ENCODE measurements around the gene MTRR.

MTRR gene

DNA sequence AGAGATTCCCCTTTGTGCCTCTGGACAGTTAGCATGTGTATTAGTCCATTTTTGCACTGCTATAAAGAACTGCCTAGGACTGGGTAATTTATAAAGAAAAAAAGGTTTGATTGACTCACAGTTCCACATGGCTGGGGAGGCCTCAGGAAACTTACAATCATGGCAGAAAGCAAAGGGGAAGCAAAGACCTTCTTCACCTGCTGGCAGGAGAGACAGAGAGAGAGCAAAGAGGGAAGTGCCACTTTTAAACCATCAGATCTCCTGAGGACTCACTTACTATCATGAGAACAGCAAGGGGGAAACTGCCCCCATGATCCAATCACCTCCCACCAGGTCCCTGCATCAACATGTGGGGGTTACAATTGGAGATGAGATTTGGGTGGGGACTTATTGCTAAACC lies 24.0 kb upstream of the MTRR start:
- FAIRE-seq (no peak), DNase-seq (ENCODE audit: insufficient read length, low spot score) (no peak)
- TF ChIP-seq POU2F2 (IDR thresholded peaks at IDR 0.05; ENCODE audit: low read depth, low read length) (no peak), POLR2A (IDR thresholded peaks at IDR 0.05; ENCODE audit: low read depth, low read length) (no peak), PAX5 (IDR thresholded peaks at IDR 0.05; ENCODE audit: insufficient read depth, low read length, severe bottlenecking) (no peak), TAF1 (IDR thresholded peaks at IDR 0.05; ENCODE audit: low read depth, low read length) (no peak), SPI1 (IDR thresholded peaks at IDR 0.05; ENCODE audit: low read depth, low read length) (no peak), POLR2AphosphoS5 (IDR thresholded peaks at IDR 0.05; ENCODE audit: low read depth, low read length) (no peak)

- TF ChIP-seq POLR2A (IDR thresholded peaks at IDR 0.05; ENCODE audit: low read depth, low read length) (no peak), POU2F2 (IDR thresholded peaks at IDR 0.05; ENCODE audit: low read depth, low read length) (no peak), SPI1 (IDR thresholded peaks at IDR 0.05; ENCODE audit: low read depth, low read length) (no peak), TAF1 (IDR thresholded peaks at IDR 0.05; ENCODE audit: low read depth, low read length) (no peak), POLR2AphosphoS5 (IDR thresholded peaks at IDR 0.05; ENCODE audit: low read depth, low read length) (no peak), PAX5 (IDR thresholded peaks at IDR 0.05; ENCODE audit: insufficient read depth, low read length, severe bottlenecking) (no peak)
- FAIRE-seq (no peak), DNase-seq (ENCODE audit: insufficient read length, low spot score) (no peak)
These were observed 23.4 kb upstream of the MTRR start for GRCh38 chr5:7845557-7845956.

DNA sequence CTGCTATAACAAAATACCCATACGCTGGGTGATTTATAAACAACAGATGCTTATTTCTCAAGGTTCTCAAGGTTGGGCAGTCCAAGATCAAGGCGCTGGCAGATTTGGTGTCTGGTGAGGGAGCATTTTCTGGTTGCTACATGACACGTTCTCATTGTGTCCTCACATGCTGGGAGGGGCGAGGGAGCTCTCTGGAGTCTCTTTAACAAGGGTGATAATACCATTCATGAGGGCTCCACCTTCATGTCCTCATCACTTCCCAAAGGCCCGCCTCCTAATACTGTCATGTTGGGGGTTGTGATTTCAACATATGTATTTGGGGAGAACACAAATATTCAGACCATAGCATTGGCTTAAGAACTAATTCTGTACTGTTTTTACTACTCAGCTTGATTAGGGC lies 22.6 kb upstream of the MTRR start:
- TF ChIP-seq PAX5 (IDR thresholded peaks at IDR 0.05; ENCODE audit: insufficient read depth, low read length, severe bottlenecking) (no peak), TAF1 (IDR thresholded peaks at IDR 0.05; ENCODE audit: low read depth, low read length) (no peak), POLR2AphosphoS5 (IDR thresholded peaks at IDR 0.05; ENCODE audit: low read depth, low read length) (no peak), SPI1 (IDR thresholded peaks at IDR 0.05; ENCODE audit: low read depth, low read length) (no peak), POLR2A (IDR thresholded peaks at IDR 0.05; ENCODE audit: low read depth, low read length) (no peak)
- DNase-seq (ENCODE audit: insufficient read length, low spot score) (no peak), FAIRE-seq (no peak)

- no peak for DNase-seq (ENCODE audit: insufficient read length, low spot score)
- no peak for FAIRE-seq
- TF ChIP-seq TAF1 (IDR thresholded peaks at IDR 0.05; ENCODE audit: low read depth, low read length) (no peak), SPI1 (IDR thresholded peaks at IDR 0.05; ENCODE audit: low read depth, low read length) (no peak), PAX5 (IDR thresholded peaks at IDR 0.05; ENCODE audit: insufficient read depth, low read length, severe bottlenecking) (no peak), POLR2AphosphoS5 (IDR thresholded peaks at IDR 0.05; ENCODE audit: low read depth, low read length) (no peak), POLR2A (IDR thresholded peaks at IDR 0.05; ENCODE audit: low read depth, low read length) (no peak), POU2F2 (IDR thresholded peaks at IDR 0.05; ENCODE audit: low read depth, low read length) (no peak)
These were observed 20.7 kb upstream of the MTRR start for GRCh38 chr5:7848296-7848695.

DNA sequence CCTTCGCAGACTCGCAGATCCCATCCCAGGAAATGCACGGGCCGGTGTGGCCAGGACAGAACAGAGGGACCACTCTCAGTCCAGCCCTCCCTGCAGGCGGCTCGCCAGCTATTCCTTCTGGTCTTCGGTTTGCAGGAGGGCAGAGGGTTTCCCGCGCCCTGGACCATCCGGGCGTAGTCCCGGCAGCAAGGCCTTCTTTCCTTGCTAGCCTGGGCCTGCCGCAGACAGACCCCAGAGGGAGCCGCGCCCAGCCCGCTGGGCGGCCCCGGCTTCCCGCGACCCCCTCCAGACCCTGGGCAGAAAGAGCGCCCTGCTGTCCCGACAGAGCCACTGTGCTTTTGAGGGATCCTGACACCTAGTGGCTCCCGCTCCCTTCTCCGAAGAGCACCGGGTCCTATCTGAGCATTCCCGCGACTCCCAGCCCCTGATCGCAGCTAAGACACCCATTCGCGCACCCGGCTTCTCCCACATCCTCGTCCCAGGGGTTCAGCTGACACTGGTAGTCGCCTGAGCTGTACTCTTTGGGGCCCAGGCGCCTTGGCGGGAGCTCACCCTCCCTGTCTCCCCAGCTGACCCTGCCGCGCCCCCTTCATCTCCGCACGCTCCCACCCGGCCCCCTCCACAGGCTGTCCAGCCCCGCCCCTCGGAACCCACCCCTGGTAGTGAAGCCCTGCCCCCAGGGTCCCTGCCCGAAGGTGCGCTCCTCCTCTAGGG lies 19.1 kb upstream of the MTRR start:
- TF ChIP-seq POU2F2 (IDR thresholded peaks at IDR 0.05; ENCODE audit: low read depth, low read length) = no peak
- no peak for TF ChIP-seq SPI1 (IDR thresholded peaks at IDR 0.05; ENCODE audit: low read depth, low read length)
- no peak for TF ChIP-seq POLR2AphosphoS5 (IDR thresholded peaks at IDR 0.05; ENCODE audit: low read depth, low read length)
- TF ChIP-seq TAF1 (IDR thresholded peaks at IDR 0.05; ENCODE audit: low read depth, low read length) = no peak
- no peak for TF ChIP-seq POLR2A (IDR thresholded peaks at IDR 0.05; ENCODE audit: low read depth, low read length)
- TF ChIP-seq PAX5 (IDR thresholded peaks at IDR 0.05; ENCODE audit: insufficient read depth, low read length, severe bottlenecking) = no peak
- no peak for DNase-seq (ENCODE audit: insufficient read length, low spot score)
- FAIRE-seq = no peak

DNA sequence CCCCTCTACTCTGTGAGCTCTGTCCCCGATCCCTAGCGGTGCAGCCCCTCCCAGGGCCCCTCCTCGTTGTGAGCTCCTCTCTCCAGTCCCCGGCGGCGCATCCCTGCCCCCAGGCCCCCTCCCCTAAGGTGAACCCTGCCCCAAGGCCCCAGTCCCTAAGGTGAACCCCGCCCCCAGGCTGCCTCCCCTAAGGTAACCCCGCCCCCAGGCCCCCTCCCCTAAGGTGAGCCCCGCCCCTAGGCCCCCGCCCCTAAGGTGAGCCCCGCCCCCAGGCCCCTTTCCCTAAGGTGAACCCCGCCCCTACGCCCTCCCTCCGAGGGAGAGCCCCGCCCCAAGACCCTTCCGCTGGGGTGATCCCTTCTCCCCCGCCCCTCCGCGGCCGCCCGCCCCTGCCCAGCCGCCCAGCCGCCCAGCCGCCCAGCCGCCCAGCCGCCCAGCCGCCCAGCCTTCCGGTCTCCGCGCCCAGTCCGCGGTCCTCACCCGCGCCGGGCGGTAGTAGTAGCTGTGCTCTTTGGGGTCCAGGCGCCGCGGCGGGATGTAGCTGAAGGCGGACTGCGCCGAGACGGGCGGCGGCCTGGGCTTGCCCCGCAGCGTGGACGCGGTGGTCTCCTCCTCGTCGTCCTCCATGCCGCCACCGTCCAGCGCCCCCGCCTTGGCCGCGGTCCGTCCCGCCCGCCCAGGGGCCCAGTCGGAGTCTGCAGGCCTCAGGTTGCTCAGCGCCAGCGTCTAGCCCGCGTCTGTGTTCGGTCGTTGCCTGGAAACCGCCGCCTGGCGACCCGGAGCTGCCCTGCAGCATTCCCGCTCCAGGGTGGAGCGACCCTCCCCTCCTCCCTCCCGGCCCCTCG lies 18.3 kb upstream of the MTRR start, which contains the start of gene CFAP90:
CFAP90 (minus strand) TSS at position 739 of the 845 bp plus-strand sequence; CDS start at position 627, 112 bp downstream.
- TF ChIP-seq POU2F2 (IDR thresholded peaks at IDR 0.05; ENCODE audit: low read depth, low read length) = no peak
- TF ChIP-seq PAX5 (IDR thresholded peaks at IDR 0.05; ENCODE audit: insufficient read depth, low read length, severe bottlenecking) = no peak
- TF ChIP-seq POLR2AphosphoS5 (IDR thresholded peaks at IDR 0.05; ENCODE audit: low read depth, low read length) = no peak
- TF ChIP-seq SPI1 (IDR thresholded peaks at IDR 0.05; ENCODE audit: low read depth, low read length) = no peak
- no peak for TF ChIP-seq POLR2A (IDR thresholded peaks at IDR 0.05; ENCODE audit: low read depth, low read length)
- TF ChIP-seq TAF1 (IDR thresholded peaks at IDR 0.05; ENCODE audit: low read depth, low read length) = no peak
- no peak for FAIRE-seq
- no peak for DNase-seq (ENCODE audit: insufficient read length, low spot score)

GRCh38 chr5:7851240-7851592 lies 17.7 kb upstream of the MTRR start:
- DNase-seq (ENCODE audit: insufficient read length, low spot score) (no peak), FAIRE-seq (no peak)
- TF ChIP-seq POLR2A (IDR thresholded peaks at IDR 0.05; ENCODE audit: low read depth, low read length) (no peak), SPI1 (IDR thresholded peaks at IDR 0.05; ENCODE audit: low read depth, low read length) (no peak), POLR2AphosphoS5 (IDR thresholded peaks at IDR 0.05; ENCODE audit: low read depth, low read length) (no peak), POU2F2 (IDR thresholded peaks at IDR 0.05; ENCODE audit: low read depth, low read length) (no peak), TAF1 (IDR thresholded peaks at IDR 0.05; ENCODE audit: low read depth, low read length) (no peak), PAX5 (IDR thresholded peaks at IDR 0.05; ENCODE audit: insufficient read depth, low read length, severe bottlenecking) (no peak)

DNA sequence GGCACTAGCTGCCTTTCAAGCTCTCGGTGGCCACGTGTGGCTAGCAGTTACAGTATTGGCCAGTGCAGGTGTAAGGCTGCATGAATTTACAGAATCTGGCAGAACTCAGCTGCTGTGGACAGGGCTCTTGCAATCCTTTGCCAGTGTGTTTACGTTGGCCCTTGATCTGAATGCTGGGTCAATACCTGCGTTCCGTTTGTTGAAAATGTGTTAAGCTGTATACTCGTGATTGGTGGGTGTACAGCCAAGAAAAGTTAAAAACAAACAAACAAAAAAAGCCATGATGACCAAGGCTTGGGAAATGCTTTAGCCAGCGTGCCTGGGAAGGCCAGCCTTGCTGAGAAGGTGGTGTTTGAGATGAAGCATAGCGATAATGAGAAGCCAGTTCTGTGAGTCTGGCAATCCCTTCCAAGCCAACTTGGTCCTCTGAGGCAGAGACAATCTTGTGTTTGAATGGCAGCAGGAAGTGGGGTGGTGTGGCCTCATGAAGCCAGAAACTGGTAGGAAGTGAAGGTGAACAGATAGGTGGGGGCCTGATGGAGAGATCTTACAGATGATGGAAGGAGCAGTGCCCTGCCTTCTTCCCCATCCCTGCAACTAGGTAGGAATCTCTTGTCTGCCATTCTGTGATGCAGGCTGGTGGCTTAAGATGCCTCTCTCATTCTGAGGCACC lies 17.2 kb upstream of the MTRR start:
- no peak for FAIRE-seq

DNA sequence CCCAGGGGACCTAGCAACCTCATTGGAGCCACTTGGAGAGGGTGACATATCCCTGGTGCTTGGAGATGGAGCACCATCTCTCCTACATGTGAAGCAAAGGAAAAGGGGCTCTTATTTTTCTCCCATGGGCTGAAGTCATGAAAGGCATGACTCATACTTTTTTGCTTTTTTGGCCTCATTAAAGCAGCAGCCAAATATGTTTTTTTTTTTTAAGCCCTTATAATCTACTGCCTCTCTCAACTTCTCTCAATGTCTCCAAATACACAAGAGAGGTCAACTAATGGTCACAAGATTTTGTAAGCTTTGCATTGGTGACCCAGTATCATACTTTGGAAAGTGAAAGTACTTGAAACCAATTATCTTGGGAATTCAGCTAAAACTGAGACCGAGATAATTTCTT lies 16.4 kb upstream of the MTRR start:
- TF ChIP-seq TAF1 (IDR thresholded peaks at IDR 0.05; ENCODE audit: low read depth, low read length) (no peak), POLR2A (IDR thresholded peaks at IDR 0.05; ENCODE audit: low read depth, low read length) (no peak), POLR2AphosphoS5 (IDR thresholded peaks at IDR 0.05; ENCODE audit: low read depth, low read length) (no peak), SPI1 (IDR thresholded peaks at IDR 0.05; ENCODE audit: low read depth, low read length) (no peak), POU2F2 (IDR thresholded peaks at IDR 0.05; ENCODE audit: low read depth, low read length) (no peak), PAX5 (IDR thresholded peaks at IDR 0.05; ENCODE audit: insufficient read depth, low read length, severe bottlenecking) (no peak)
- DNase-seq (ENCODE audit: insufficient read length, low spot score) = no peak
- FAIRE-seq = no peak

More for the DNA sequence above, 17.2 kb upstream of the MTRR start:
- no peak for TF ChIP-seq TAF1 (IDR thresholded peaks at IDR 0.05; ENCODE audit: low read depth, low read length)
- no peak for DNase-seq (ENCODE audit: insufficient read length, low spot score)
